SK-N-DZ (cell line): ENCODE measurements around the gene TUBB2A. TPM values are rescaled to one million over a fixed set of nuclear protein-coding genes. Genes with fewer than 3 reads are reported as not detected.
"Not testable (repeated sequence)": the region's sequence is repeated elsewhere in the genome, so short reads cannot be mapped to it uniquely, and the experiment has no call there.

Experiments used
- DNase-seq: peaks from one replicate; pipeline ENCODE4 v3.0.0-alpha.2; 2015; ENCODE audit warnings: low spot score
- polyA plus RNA-seq, 2 experiments: library from polyadenylated mRNA; depleted of rRNA; stranded (reverse); fragments of >200 nt; gene quantifications; 2 replicates each; pipeline ENCODE4 v1.2.3, GENCODE V29; 2014

TUBB2A gene
- 173 and 229 TPM in 2 replicates for polyA plus RNA-seq (2014; cell fraction: cytosol; rRNA removed)
- 78.9 and 98.7 TPM in 2 replicates for polyA plus RNA-seq (2014; cell fraction: nucleus; rRNA removed)

GRCh38 chr6:3157131-3157933 is at the start of gene TUBB2A:
TSS of gene TUBB2A (minus strand) at chr6:3157544. CDS start at chr6:3157463, 81 bp downstream.
- peak; percentile 71 for DNase-seq

GRCh38 chr6:3206339-3207015 is 49.1 kb upstream of the TUBB2A start:
- DNase-seq = no peak

- no peak for DNase-seq
These were observed 48.6 kb upstream of the TUBB2A start for GRCh38 chr6:3205913-3206312.

- DNase-seq = no peak
These were observed 47.6 kb upstream of the TUBB2A start for GRCh38 chr6:3204921-3205320.

- DNase-seq = no peak
These were observed 45.8 kb upstream of the TUBB2A start for GRCh38 chr6:3202999-3203696.

GRCh38 chr6:3201388-3201787 is 44.0 kb upstream of the TUBB2A start:
- DNase-seq = no peak

GRCh38 chr6:3200682-3201081 is 43.3 kb upstream of the TUBB2A start:
- no peak for DNase-seq

GRCh38 chr6:3199382-3199781 is 42.0 kb upstream of the TUBB2A start:
- DNase-seq = no peak

GRCh38 chr6:3197734-3198133 is 40.4 kb upstream of the TUBB2A start:
- DNase-seq = not testable (repeated sequence)

- no peak for DNase-seq
These were observed 39.4 kb upstream of the TUBB2A start for GRCh38 chr6:3196770-3197169.

- peak; percentile 99 for DNase-seq
These were observed 38.6 kb upstream of the TUBB2A start for GRCh38 chr6:3195695-3196497.

GRCh38 chr6:3195420-3195694 is 38.0 kb upstream of the TUBB2A start:
- DNase-seq = no peak

- peak; percentile 45 for DNase-seq
These were observed 37.4 kb upstream of the TUBB2A start for GRCh38 chr6:3194535-3195419.

- DNase-seq = no peak
These were observed 35.9 kb upstream of the TUBB2A start for GRCh38 chr6:3193102-3193849.

- DNase-seq = no peak
These were observed 33.4 kb upstream of the TUBB2A start for GRCh38 chr6:3190779-3191178.

- no peak for DNase-seq
These were observed 32.7 kb upstream of the TUBB2A start for GRCh38 chr6:3190056-3190455.

- DNase-seq = not testable (repeated sequence)
These were observed 31.8 kb upstream of the TUBB2A start for GRCh38 chr6:3189192-3189591.

GRCh38 chr6:3188262-3188661 is 30.9 kb upstream of the TUBB2A start:
- no peak for DNase-seq

GRCh38 chr6:3186974-3187382 is 29.6 kb upstream of the TUBB2A start:
- no peak for DNase-seq

GRCh38 chr6:3183066-3183465 is 25.7 kb upstream of the TUBB2A start:
- no peak for DNase-seq
